HepG2 (cell line): ENCODE results near the gene ZNF620. TPM values are rescaled to one million over a fixed set of nuclear protein-coding genes. Genes with fewer than 3 reads are reported as not detected.

Experiments used
- CREB3 ChIP-seq: sonication (generic); formaldehyde crosslinking; IDR thresholded peaks from 2 replicates; pipeline ENCODE4 v1.5.0; 2020; ENCODE audit warnings: missing genetic modification reagents
- ETS1 ChIP-seq: sonication (generic); formaldehyde crosslinking; IDR thresholded peaks from 2 replicates; pipeline ENCODE4 v1.4.0; 2020; ENCODE audit warnings: missing genetic modification reagents
- FOXA3 ChIP-seq: IDR thresholded peaks from 2 replicates; pipeline ENCODE4 v1.6.1; 2016; ENCODE audit warnings: missing genetic modification reagents, missing compliant biosample characterization
- HNF1B ChIP-seq: sonication (generic); formaldehyde crosslinking; IDR thresholded peaks from 2 replicates; pipeline ENCODE4 v1.5.1; 2020; ENCODE audit warnings: mild to moderate bottlenecking, moderate library complexity, missing genetic modification reagents
- NFATC3 ChIP-seq: sonication (generic); formaldehyde crosslinking; IDR thresholded peaks from 2 replicates; pipeline ENCODE4 v1.5.1; 2020; ENCODE audit warnings: mild to moderate bottlenecking, missing genetic modification reagents
- NR0B2 ChIP-seq: sonication (generic); formaldehyde crosslinking; IDR thresholded peaks from 2 replicates; pipeline ENCODE4 v1.4.0; 2020; ENCODE audit warnings: mild to moderate bottlenecking, missing genetic modification reagents
- PHF5A ChIP-seq: IDR thresholded peaks from one replicate; pipeline ENCODE4 v1.6.1; 2018; ENCODE audit warnings: low read depth, missing genetic modification reagents; ENCODE audit not compliant: unreplicated experiment
- PRDM4 ChIP-seq: sonication (generic); formaldehyde crosslinking; IDR thresholded peaks from 2 replicates; pipeline ENCODE4 v1.9.0; 2021; ENCODE audit warnings: missing genetic modification reagents, borderline replicate concordance
- SKIL ChIP-seq: sonication (generic); formaldehyde crosslinking; IDR thresholded peaks from 2 replicates; pipeline ENCODE4 v1.8.0; 2022; ENCODE audit warnings: missing genetic modification reagents, mild to moderate bottlenecking, moderate library complexity, borderline replicate concordance
- ZNF235 ChIP-seq: sonication (generic); formaldehyde crosslinking; IDR thresholded peaks from 2 replicates; pipeline ENCODE4 v1.8.1; 2023; ENCODE audit warnings: mild to moderate bottlenecking, missing genetic modification reagents, borderline replicate concordance
- ZNF382 ChIP-seq: sonication (generic); formaldehyde crosslinking; IDR thresholded peaks from 2 replicates; pipeline ENCODE4 v1.5.0; 2020; ENCODE audit warnings: missing genetic modification reagents, mild to moderate bottlenecking, borderline replicate concordance
- ZNF639 ChIP-seq: conservative IDR thresholded peaks from 2 replicates; pipeline ENCODE4 v1.6.1; 2018; ENCODE audit warnings: missing genetic modification reagents
- ZNF766 ChIP-seq: sonication (generic); formaldehyde crosslinking; IDR thresholded peaks from 2 replicates; pipeline ENCODE4 v1.5.0; 2020; ENCODE audit warnings: missing genetic modification reagents, borderline replicate concordance
- ZNF772 ChIP-seq: sonication (generic); formaldehyde crosslinking; IDR thresholded peaks from 2 replicates; pipeline ENCODE4 v1.5.0; 2020; ENCODE audit warnings: mild to moderate bottlenecking, missing genetic modification reagents
- ZNF780A ChIP-seq: sonication (generic); formaldehyde crosslinking; IDR thresholded peaks from 2 replicates; pipeline ENCODE4 v1.8.0; 2022; ENCODE audit warnings: mild to moderate bottlenecking, missing genetic modification reagents, moderate library complexity
- polyA plus RNA-seq, 8 experiments: library from polyadenylated mRNA; depleted of rRNA in 3 of 8; stranded (reverse) in 7 of 8; unstranded in 1 of 8; fragments of >200 nt; fragmentation: Illumina TruSeq in 4 of 8; extraction: Trizol in 4 of 8; gene quantifications; 2 replicates each; pipeline versions ENCODE4 v1.2.1 to v1.2.3, GENCODE V29; 2011 to 2016; ENCODE audit warnings: low read depth in 4 of 8, missing spikeins in 1 of 8, mixed read lengths in 1 of 8; ENCODE audit not compliant: insufficient read depth in 1 of 8
- total RNA-seq, 5 experiments: library from RNA; depleted of rRNA; stranded (reverse); fragments of >200 nt; fragmentation: Illumina TruSeq; extraction: Trizol; gene quantifications; 2 replicates each; pipeline ENCODE4 v1.2.3, GENCODE V29; 2016; ENCODE audit warnings: low read depth in 1 of 5

Gene ZNF620
- total and polyA plus RNA-seq, 2 of the 13 experiments (the other 11 are each of a cell fraction or from before 2014, with no cell fraction given), result 2.3 to 12.2 TPM

- TF ChIP-seq PRDM4 (CRISPR knock-in tag) (no peak), ZNF780A (CRISPR knock-in tag) (no peak), HNF1B (CRISPR knock-in tag) (no peak), NR0B2 (CRISPR knock-in tag) (no peak), ZNF772 (no peak), ZNF766 (no peak), ETS1 (CRISPR knock-in tag) (no peak), NFATC3 (CRISPR knock-in tag) (no peak), CREB3 (CRISPR knock-in tag) (no peak), ZNF235 (CRISPR knock-in tag) (no peak), FOXA3 (CRISPR knock-in tag) (peak; percentile 89), ZNF639 (CRISPR knock-in tag) (no peak), ZNF382 (no peak), PHF5A (CRISPR knock-in tag) (no peak), SKIL (CRISPR knock-in tag) (no peak)
Observed at GRCh38 chr3:40468018-40468417, 37.8 kb upstream of the ZNF620 start (continued).
